HT-29 (cell line): ENCODE measurements around the gene PPFIBP1. TPM values are rescaled to one million over a fixed set of nuclear protein-coding genes. Genes with fewer than 3 reads are reported as not detected.
"Not testable (repeated sequence)": the region's sequence is repeated elsewhere in the genome, so short reads cannot be mapped to it uniquely, and the experiment has no call there.

Source experiments
- DNase-seq: peaks from one replicate; pipeline ENCODE4 v3.0.0-alpha.2; 2015; ENCODE audit warnings: low spot score
- total RNA-seq: library from RNA; depleted of rRNA; stranded (reverse); fragments of >200 nt; shearing (Covaris generic); gene quantifications from 2 replicates; pipeline ENCODE4 v1.2.3, GENCODE V29; 2014

Gene PPFIBP1
- total RNA-seq, 1 experiment from 2014 or later, result 17.6 TPM

GRCh38 chr12:27591698-27592097 is 67.7 kb downstream of the PPFIBP1 start:
- DNase-seq, result not testable (repeated sequence)

GRCh38 chr12:27592548-27592947 is 68.5 kb downstream of the PPFIBP1 start:
- DNase-seq, result no peak

- no peak for DNase-seq
Measured at GRCh38 chr12:27593266-27593665, 69.3 kb downstream of the PPFIBP1 start.

- DNase-seq, result no peak
Measured at GRCh38 chr12:27595231-27595642, 71.2 kb downstream of the PPFIBP1 start.

GRCh38 chr12:27598866-27599265 is 74.9 kb downstream of the PPFIBP1 start:
- not testable (repeated sequence) for DNase-seq

GRCh38 chr12:27601056-27601828 is 77.2 kb downstream of the PPFIBP1 start:
- not testable (repeated sequence) for DNase-seq

GRCh38 chr12:27602516-27602915 is 78.5 kb downstream of the PPFIBP1 start:
- DNase-seq, result no peak

GRCh38 chr12:27604431-27604830 is 80.4 kb downstream of the PPFIBP1 start:
- DNase-seq, result no peak

GRCh38 chr12:27606986-27607385 is 83.0 kb downstream of the PPFIBP1 start:
- no peak for DNase-seq

- no peak for DNase-seq
Measured at GRCh38 chr12:27607591-27607990, 83.6 kb downstream of the PPFIBP1 start.

- DNase-seq, result no peak
Measured at GRCh38 chr12:27608890-27609289, 84.9 kb downstream of the PPFIBP1 start.

GRCh38 chr12:27610374-27610773 is 86.4 kb downstream of the PPFIBP1 start:
- DNase-seq, result peak; percentile 68

- no peak for DNase-seq
Measured at GRCh38 chr12:27614386-27614785, 90.4 kb downstream of the PPFIBP1 start.

- no peak for DNase-seq
Measured at GRCh38 chr12:27614866-27615265, 90.9 kb downstream of the PPFIBP1 start.

GRCh38 chr12:27615331-27615891 is 91.4 kb downstream of the PPFIBP1 start:
- DNase-seq, result no peak

GRCh38 chr12:27616356-27617142 is 92.5 kb downstream of the PPFIBP1 start:
- DNase-seq, result no peak

GRCh38 chr12:27618836-27619235 is 94.8 kb downstream of the PPFIBP1 start:
- no peak for DNase-seq

- peak; percentile 68 for DNase-seq
Measured at GRCh38 chr12:27619308-27619707, 95.3 kb downstream of the PPFIBP1 start.

GRCh38 chr12:27620121-27620520 is 96.1 kb downstream of the PPFIBP1 start:
- DNase-seq, result no peak

- no peak for DNase-seq
Measured at GRCh38 chr12:27622436-27623195, 98.6 kb downstream of the PPFIBP1 start.

- no peak for DNase-seq
Measured at GRCh38 chr12:27623645-27624044, 99.6 kb downstream of the PPFIBP1 start.

GRCh38 chr12:27624586-27624985 is 100.6 kb downstream of the PPFIBP1 start:
- no peak for DNase-seq
